Measurements from ENCODE around the gene SLC26A9.
A peak's percentile ranks its signal among the peaks of the same experiment; 100 is the strongest.
"Not testable (repeated sequence)": the region's sequence is repeated elsewhere in the genome, so short reads cannot be mapped to it uniquely, and the experiment has no call there.

Gene SLC26A9

GRCh38 chr1:205918955-205919746, 24.1 kb downstream of the SLC26A9 start:
- in situ Hi-C loops (cut with HindIII; ENCODE audit: low pct_ligation_motif_present, low pct_unique_long_range_greater_than_20kb, low sequenced_read_pairs), result no loop called here
- DNase-seq, result peak; percentile 80

DNA sequence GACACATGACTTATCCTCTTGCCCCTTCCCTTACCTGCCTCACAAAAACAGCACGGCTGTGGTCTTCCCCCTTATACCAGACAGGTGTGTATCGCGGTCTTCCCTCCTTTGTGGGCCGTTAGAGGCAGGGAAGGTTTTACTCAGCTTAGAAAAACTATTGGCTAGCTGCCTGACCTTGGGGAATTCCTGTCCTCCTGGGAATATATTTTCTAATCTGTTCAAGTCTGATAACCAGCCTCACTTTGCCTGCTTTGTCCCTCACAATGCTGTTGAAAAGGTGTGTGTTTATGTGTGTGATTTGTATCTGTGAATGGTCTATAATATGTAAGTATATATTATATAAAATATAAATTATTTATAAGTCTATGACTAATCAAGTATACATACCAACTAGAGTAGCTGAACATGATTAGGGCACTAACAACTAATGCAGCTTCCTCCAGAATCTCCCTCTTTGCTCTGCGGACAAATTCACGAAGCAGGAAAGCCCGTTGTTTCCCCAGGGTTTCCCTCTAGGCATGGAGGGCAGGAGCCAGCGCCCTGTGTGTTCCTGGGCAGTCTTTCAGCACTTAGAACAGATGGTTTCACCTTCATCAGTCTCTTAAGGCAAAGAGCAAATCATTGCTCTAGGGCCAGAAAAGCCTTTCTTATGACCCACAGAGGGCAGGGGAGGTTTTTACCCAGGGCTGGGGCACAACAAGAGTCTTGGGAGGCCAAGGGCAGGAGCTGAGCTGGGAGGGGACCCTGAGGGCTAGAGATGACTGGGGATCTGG, 25.6 kb downstream of the SLC26A9 start:
- no peak for DNase-seq
- in situ Hi-C loops (cut with HindIII; ENCODE audit: low pct_ligation_motif_present, low pct_unique_long_range_greater_than_20kb, low sequenced_read_pairs), result no loop called here

GRCh38 chr1:205916541-205916940, 26.7 kb downstream of the SLC26A9 start:
- DNase-seq, result no peak
- in situ Hi-C loops (cut with HindIII; ENCODE audit: low pct_ligation_motif_present, low pct_unique_long_range_greater_than_20kb, low sequenced_read_pairs), result no loop called here

DNA sequence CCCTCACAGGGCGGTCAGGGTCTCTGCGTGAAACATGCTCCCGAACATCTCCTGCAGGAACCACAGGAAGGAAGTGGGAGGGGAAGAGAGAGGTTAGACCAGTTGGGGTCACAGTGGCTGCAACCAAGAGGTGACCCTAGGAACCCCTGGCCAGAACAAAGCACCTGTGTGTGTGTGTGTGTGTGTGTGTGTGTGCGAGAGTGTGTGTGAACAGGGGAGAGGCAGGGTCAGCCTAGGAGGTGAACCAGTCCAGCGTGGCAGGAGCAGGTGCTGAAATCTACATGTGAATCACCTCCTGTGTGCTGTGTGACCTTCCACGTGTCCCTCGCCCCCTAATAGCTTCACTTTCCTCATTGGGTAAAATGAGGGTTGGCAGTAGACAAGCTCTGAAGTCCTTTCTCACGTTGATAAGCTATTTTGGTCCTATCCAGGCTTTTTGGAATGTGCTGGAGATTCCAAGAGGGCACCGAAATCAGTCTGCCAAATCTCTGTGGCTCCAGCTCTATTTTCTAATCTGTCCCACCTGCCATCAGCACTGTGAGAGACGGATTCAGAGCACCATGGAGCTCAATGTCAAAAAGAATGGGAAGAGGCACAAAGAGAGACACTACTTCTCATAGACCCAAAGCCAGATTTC, 27.8 kb downstream of the SLC26A9 start:
- no peak for DNase-seq
- in situ Hi-C loops (cut with HindIII; ENCODE audit: low pct_ligation_motif_present, low pct_unique_long_range_greater_than_20kb, low sequenced_read_pairs), result no loop called here

- no peak for DNase-seq
- in situ Hi-C loops (cut with HindIII; ENCODE audit: low pct_ligation_motif_present, low pct_unique_long_range_greater_than_20kb, low sequenced_read_pairs), result no loop called here
Measured at GRCh38 chr1:205914730-205915129, 28.5 kb downstream of the SLC26A9 start.

GRCh38 chr1:205914155-205914507, 29.1 kb downstream of the SLC26A9 start:
- in situ Hi-C loops (cut with HindIII; ENCODE audit: low pct_ligation_motif_present, low pct_unique_long_range_greater_than_20kb, low sequenced_read_pairs), result no loop called here

DNA sequence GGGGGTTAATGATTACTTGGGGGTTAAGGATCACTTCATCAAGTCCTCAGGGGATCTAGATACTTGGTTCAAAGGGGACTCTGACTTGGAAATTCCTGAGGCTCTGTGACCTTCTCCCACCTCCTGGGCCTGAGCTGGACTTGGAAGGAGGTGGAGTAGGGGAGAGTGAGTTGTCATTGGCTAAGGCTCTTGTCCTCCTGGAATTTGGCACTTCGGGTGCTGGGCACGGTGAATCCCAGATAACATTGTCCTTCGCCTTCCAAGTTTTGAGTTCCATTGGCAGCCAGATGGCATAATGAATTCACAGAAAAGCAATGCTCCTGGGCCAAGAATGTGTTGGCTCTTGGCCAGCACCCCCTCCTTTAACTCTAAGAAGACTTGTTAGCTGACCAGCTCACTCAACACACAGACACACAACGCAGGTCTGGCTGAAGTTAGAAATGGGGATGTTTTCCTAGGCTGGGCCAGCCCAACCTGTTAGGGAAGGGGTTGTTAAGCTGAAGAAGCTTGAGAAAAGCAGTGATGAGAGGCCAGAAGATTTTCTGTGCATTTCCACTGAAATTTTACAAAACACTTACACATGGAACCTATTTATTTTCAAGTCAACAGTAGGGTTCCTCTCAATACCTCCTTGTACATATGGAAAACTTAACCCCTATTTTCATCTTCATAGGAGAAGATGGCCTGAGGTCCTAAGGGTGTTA, 29.7 kb downstream of the SLC26A9 start:
- in situ Hi-C loops (cut with HindIII; ENCODE audit: low pct_ligation_motif_present, low pct_unique_long_range_greater_than_20kb, low sequenced_read_pairs), result no loop called here
- peak; percentile 96 for DNase-seq

More at GRCh38 chr1:205914155-205914507, 29.1 kb downstream of the SLC26A9 start:
- no peak for DNase-seq

GRCh38 chr1:205907794-205908193, 35.5 kb downstream of the SLC26A9 start:
- in situ Hi-C loops (cut with HindIII; ENCODE audit: low pct_ligation_motif_present, low pct_unique_long_range_greater_than_20kb, low sequenced_read_pairs), result no loop called here

DNA sequence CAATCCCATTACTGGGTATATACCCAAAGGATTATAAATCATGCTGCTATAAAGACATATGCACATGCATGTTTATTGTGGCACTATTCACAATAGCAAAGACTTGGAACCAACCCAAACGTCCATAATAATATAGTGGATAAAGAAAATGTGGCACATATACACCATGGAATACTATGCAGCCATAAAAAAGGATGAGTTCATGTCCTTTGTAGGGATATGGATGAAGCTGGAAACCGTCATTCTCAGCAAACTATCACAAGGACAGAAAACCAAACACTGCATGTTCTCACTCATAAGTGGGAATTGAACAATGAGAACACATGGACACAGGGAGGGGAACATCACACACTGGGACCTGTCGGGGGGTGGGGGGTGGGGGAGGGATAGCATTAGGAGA, 38.2 kb downstream of the SLC26A9 start:
- DNase-seq; in situ Hi-C loops (cut with HindIII; ENCODE audit: low pct_ligation_motif_present, low pct_unique_long_range_greater_than_20kb, low sequenced_read_pairs): not testable (repeated sequence)

More at GRCh38 chr1:205907794-205908193, 35.5 kb downstream of the SLC26A9 start:
- DNase-seq, result peak; percentile 63

DNA sequence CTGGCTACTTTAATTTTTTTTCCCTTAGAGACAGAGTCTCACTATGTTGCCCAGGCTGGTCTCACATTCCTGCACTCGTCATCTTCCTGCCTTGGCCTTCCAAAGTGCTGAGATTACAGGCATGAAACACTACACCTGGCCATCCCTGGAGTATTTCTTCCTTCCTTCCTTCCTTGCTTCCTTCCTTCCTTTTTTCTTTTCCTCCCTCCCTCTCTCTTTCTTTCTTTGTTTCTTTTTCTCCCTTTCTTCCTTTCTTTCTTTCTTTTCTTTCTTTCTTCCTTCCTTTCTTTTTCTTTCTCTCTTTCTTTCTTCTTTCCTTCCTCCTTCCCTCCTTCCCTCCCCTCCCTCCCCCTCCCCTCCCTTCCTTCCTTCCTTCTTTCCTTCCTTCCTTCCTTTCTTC, 46.9 kb downstream of the SLC26A9 start:
- in situ Hi-C loops (cut with HindIII; ENCODE audit: low pct_ligation_motif_present, low pct_unique_long_range_greater_than_20kb, low sequenced_read_pairs), result no loop called here
- DNase-seq, result no peak

- DNase-seq; in situ Hi-C loops (cut with HindIII; ENCODE audit: low pct_ligation_motif_present, low pct_unique_long_range_greater_than_20kb, low sequenced_read_pairs): not testable (repeated sequence)
Measured at GRCh38 chr1:205894119-205894518, 49.1 kb downstream of the SLC26A9 start.

- in situ Hi-C loops (cut with HindIII; ENCODE audit: low pct_ligation_motif_present, low pct_unique_long_range_greater_than_20kb, low sequenced_read_pairs); DNase-seq: not testable (repeated sequence)
Measured at GRCh38 chr1:205892175-205892574, 51.1 kb downstream of the SLC26A9 start.

DNA sequence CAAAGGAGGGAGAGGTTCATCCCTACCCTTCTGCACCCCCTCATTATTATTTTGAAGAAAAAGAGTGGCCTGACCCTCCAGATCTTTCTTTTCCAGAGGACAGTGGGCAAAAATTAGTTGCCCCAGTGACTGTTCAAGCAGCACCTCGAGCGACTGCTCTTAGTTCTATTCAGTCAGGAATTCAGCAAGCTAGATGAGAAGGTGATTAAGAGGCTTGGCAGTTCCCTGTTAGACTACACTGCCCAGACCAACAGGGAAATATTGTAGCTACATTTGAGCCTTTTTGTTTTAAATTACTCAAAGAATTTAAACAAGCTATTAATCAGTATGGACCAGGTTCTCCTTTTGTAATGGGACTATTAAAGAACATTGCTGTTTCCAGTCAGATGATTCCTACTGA, 51.8 kb downstream of the SLC26A9 start:
- in situ Hi-C loops (cut with HindIII; ENCODE audit: low pct_ligation_motif_present, low pct_unique_long_range_greater_than_20kb, low sequenced_read_pairs), result not testable (repeated sequence)
- peak; percentile 25 for DNase-seq

- DNase-seq; in situ Hi-C loops (cut with HindIII; ENCODE audit: low pct_ligation_motif_present, low pct_unique_long_range_greater_than_20kb, low sequenced_read_pairs): not testable (repeated sequence)
Measured at GRCh38 chr1:205890631-205891030, 52.6 kb downstream of the SLC26A9 start.

DNA sequence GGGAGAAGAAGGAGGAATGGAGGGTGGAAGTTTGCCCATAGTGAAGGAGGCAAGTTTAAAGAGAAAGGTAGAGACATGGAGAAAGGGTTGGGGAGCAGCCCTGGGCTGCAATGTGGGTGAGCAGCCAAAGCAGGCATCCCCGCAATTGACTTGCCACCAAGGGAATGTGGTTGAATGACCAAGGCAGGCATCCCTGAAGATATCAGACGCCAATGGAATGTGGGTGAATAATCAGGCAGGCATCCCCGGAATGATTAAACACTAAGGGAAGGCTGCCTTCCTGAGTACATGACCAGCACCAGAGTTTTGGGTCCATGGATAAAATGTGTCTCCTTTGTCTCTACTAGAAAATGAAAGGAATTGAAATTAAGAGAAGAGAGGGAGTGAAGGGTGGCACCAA, 53.5 kb downstream of the SLC26A9 start:
- peak; percentile 97 for DNase-seq
- in situ Hi-C loops (cut with HindIII; ENCODE audit: low pct_ligation_motif_present, low pct_unique_long_range_greater_than_20kb, low sequenced_read_pairs), result not testable (repeated sequence)

- in situ Hi-C loops (cut with HindIII; ENCODE audit: low pct_ligation_motif_present, low pct_unique_long_range_greater_than_20kb, low sequenced_read_pairs), result not testable (repeated sequence)
- peak; percentile 22 for DNase-seq
Measured at GRCh38 chr1:205889006-205889405, 54.2 kb downstream of the SLC26A9 start.

DNA sequence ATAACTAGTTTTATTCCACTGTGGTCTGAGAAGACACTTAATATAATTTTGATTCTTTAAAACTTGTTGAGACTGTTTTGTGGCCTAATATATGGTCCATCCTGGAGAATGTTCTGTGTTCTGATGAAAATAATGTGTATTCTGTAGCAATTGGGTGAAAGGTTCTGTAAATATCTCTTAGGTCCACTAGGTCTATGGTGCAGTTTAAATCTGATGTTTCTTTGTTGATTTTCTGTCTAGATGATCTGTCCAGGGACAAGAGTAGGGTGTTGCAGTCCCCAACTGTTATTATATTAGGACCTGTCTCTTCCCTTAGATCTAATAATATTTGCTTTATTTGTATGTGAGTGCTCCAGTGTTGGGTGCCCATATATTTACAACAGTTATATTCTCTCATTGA, 59.5 kb downstream of the SLC26A9 start:
- DNase-seq, result no peak
- in situ Hi-C loops (cut with HindIII; ENCODE audit: low pct_ligation_motif_present, low pct_unique_long_range_greater_than_20kb, low sequenced_read_pairs), result no loop called here

- DNase-seq, result no peak
- in situ Hi-C loops (cut with HindIII; ENCODE audit: low pct_ligation_motif_present, low pct_unique_long_range_greater_than_20kb, low sequenced_read_pairs), result no loop called here
Measured at GRCh38 chr1:205880923-205881322, 62.3 kb downstream of the SLC26A9 start.

DNA sequence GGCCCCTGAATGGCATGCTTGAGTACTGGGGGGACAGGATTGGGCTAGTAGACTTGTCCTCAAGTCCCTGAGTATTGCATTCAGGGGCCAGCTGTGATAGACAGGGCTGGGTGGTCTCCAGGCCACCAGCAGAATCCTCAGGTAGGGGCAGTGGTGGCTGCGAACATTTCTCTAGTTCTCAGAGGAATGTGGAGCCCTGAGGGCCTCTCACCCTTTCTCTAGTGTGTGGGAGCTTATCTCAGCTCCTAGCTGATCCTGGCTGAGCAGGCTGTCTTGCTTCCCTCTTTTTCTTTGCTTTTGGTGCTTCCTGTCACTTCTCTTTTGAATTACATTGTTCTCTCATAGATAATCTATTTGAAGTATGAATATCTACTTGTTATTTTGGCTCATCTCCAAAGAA, 63.3 kb downstream of the SLC26A9 start:
- no peak for DNase-seq
- in situ Hi-C loops (cut with HindIII; ENCODE audit: low pct_ligation_motif_present, low pct_unique_long_range_greater_than_20kb, low sequenced_read_pairs), result no loop called here

Data from ACHN (cell line).